Skeletal muscle tissue (tissue), 4 donors: Measurements from ENCODE around the gene GAS7. TPM values are rescaled to one million over a fixed set of nuclear protein-coding genes. Genes with fewer than 3 reads are reported as not detected.

ENCODE experiments used
- H3K27ac ChIP-seq: one replicate; pipeline ENCODE4 v1.7.0; 2013; ENCODE audit warnings: mild to moderate bottlenecking, low read depth, low read length, inconsistent platforms
- H3K27me3 ChIP-seq, 3 donors: one replicate each; pipeline ENCODE4 v1.7.0; 2013; ENCODE audit warnings: low read length in 3 of 3; ENCODE audit not compliant: control insufficient read depth in 3 of 3, insufficient read depth in 3 of 3
- H3K36me3 ChIP-seq, 3 donors: one replicate each; pipeline ENCODE4 v1.7.0; 2013; ENCODE audit warnings: low read length in 3 of 3; ENCODE audit not compliant: control insufficient read depth in 3 of 3, insufficient read depth in 3 of 3
- H3K4me1 ChIP-seq, 3 donors: one replicate each; pipeline ENCODE4 v1.7.0; 2013; ENCODE audit warnings: low read length in 3 of 3, mild to moderate bottlenecking in 3 of 3; ENCODE audit not compliant: control insufficient read depth in 3 of 3, insufficient read depth in 3 of 3
- H3K4me3 ChIP-seq, 3 donors: one replicate each; pipeline ENCODE4 v1.7.0; 2013; ENCODE audit warnings: low read length in 3 of 3
- H3K9ac ChIP-seq, 3 donors: one replicate each; pipeline ENCODE4 v1.7.0; 2013; ENCODE audit warnings: low read length in 3 of 3, mild to moderate bottlenecking in 3 of 3, moderate library complexity in 2 of 3, low read depth in 1 of 3
- H3K9me3 ChIP-seq, 3 donors: one replicate each; pipeline ENCODE4 v1.7.0; 2013; ENCODE audit warnings: low read length in 3 of 3; ENCODE audit not compliant: control insufficient read depth in 3 of 3
- total RNA-seq: library from RNA; depleted of rRNA; stranded (reverse); fragments of >200 nt; gene quantifications from one replicate; pipeline ENCODE4 v1.2.3, GENCODE V29; 2014
- donor health status: Osteomylitis.

The GAS7 gene
- total RNA-seq, 1 donor from 2014 or later, result 58.5 TPM

- peaks cover 0 to 2% (median 0%) of the 10 kb centered on the region in 3 donors for H3K9me3 ChIP-seq
- no peaks in the 10 kb centered on the region for H3K4me1 ChIP-seq
- no peak overlapping the region for H3K9ac ChIP-seq
- no peaks in the 10 kb centered on the region for H3K36me3 ChIP-seq
- H3K27me3 ChIP-seq, result no peaks in the 10 kb centered on the region
- H3K27ac ChIP-seq, result no peak overlapping the region
- H3K4me3 ChIP-seq, result no peak overlapping the region
These were observed 51.4 kb downstream of the GAS7 start for GRCh38 chr17:10147040-10147439.

GRCh38 chr17:10144982-10145381 is 53.4 kb downstream of the GAS7 start:
- no peaks in the 10 kb centered on the region for H3K9me3 ChIP-seq
- H3K4me1 ChIP-seq, result no peaks in the 10 kb centered on the region
- no peak overlapping the region for H3K27ac ChIP-seq
- H3K27me3 ChIP-seq, result no peaks in the 10 kb centered on the region
- H3K9ac ChIP-seq, result no peak overlapping the region
- H3K36me3 ChIP-seq, result no peaks in the 10 kb centered on the region
- H3K4me3 ChIP-seq, result no peak overlapping the region

- Histone ChIP-seq H3K4me1 (no peaks in the 10 kb centered on the region), H3K36me3 (no peaks in the 10 kb centered on the region), H3K9ac (no peak overlapping the region), H3K9me3 (no peaks in the 10 kb centered on the region), H3K27ac (no peak overlapping the region), H3K4me3 (no peak overlapping the region), H3K27me3 (no peaks in the 10 kb centered on the region)
These were observed 54.0 kb downstream of the GAS7 start for GRCh38 chr17:10144456-10144855.

GRCh38 chr17:10141436-10141835 is 57.0 kb downstream of the GAS7 start:
- H3K36me3 ChIP-seq, result no peaks in the 10 kb centered on the region
- H3K9me3 ChIP-seq, result no peaks in the 10 kb centered on the region
- no peak overlapping the region for H3K27ac ChIP-seq
- no peak overlapping the region for H3K4me3 ChIP-seq
- peaks cover 0 to 1% (median under 1%) of the 10 kb centered on the region in 3 donors for H3K4me1 ChIP-seq
- no peak overlapping the region for H3K9ac ChIP-seq
- no peaks in the 10 kb centered on the region for H3K27me3 ChIP-seq

GRCh38 chr17:10139577-10139976 is 58.8 kb downstream of the GAS7 start:
- no peaks in the 10 kb centered on the region for H3K36me3 ChIP-seq
- H3K4me1 ChIP-seq, result peaks cover 0 to 10% (median 3%) of the 10 kb centered on the region in 3 donors
- H3K9me3 ChIP-seq, result no peaks in the 10 kb centered on the region
- H3K4me3 ChIP-seq, result no peak overlapping the region
- no peak overlapping the region for H3K9ac ChIP-seq
- H3K27me3 ChIP-seq, result peaks cover 0 to 4% (median 0%) of the 10 kb centered on the region in 3 donors
- H3K27ac ChIP-seq, result no peak overlapping the region

- Histone ChIP-seq H3K9me3 (no peaks in the 10 kb centered on the region), H3K4me1 (peaks cover 0 to 10% (median 3%) of the 10 kb centered on the region in 3 donors), H3K27ac (peak overlapping the region; percentile 64), H3K27me3 (peaks cover 0 to 4% (median 0%) of the 10 kb centered on the region in 3 donors), H3K9ac (no peak overlapping the region), H3K4me3 (no peak overlapping the region), H3K36me3 (no peaks in the 10 kb centered on the region)
These were observed 62.0 kb downstream of the GAS7 start for GRCh38 chr17:10136258-10136981.

GRCh38 chr17:10135539-10136257 is 62.7 kb downstream of the GAS7 start:
- Histone ChIP-seq H3K9ac (no peak overlapping the region), H3K36me3 (no peaks in the 10 kb centered on the region), H3K9me3 (no peaks in the 10 kb centered on the region), H3K4me1 (peaks cover 0 to 10% (median 3%) of the 10 kb centered on the region in 3 donors), H3K27ac (peak overlapping the region; percentile 64), H3K4me3 (no peak overlapping the region), H3K27me3 (peaks cover 0 to 4% (median 0%) of the 10 kb centered on the region in 3 donors)

GRCh38 chr17:10130677-10131076 is 67.7 kb downstream of the GAS7 start:
- H3K4me3 ChIP-seq, result no peak overlapping the region
- H3K36me3 ChIP-seq, result no peaks in the 10 kb centered on the region
- peaks cover 10 to 17% (median 12%) of the 10 kb centered on the region in 3 donors for H3K4me1 ChIP-seq
- H3K9ac ChIP-seq, result no peak overlapping the region
- H3K9me3 ChIP-seq, result no peaks in the 10 kb centered on the region
- peaks cover 4 to 12% (median 6%) of the 10 kb centered on the region in 3 donors for H3K27me3 ChIP-seq
- no peak overlapping the region for H3K27ac ChIP-seq

GRCh38 chr17:10130263-10130662 is 68.1 kb downstream of the GAS7 start:
- Histone ChIP-seq H3K4me3 (no peak overlapping the region), H3K27me3 (peaks cover 4 to 9% (median 6%) of the 10 kb centered on the region in 3 donors), H3K36me3 (no peaks in the 10 kb centered on the region), H3K9ac (no peak overlapping the region), H3K4me1 (peaks cover 10 to 15% (median 12%) of the 10 kb centered on the region in 3 donors), H3K27ac (no peak overlapping the region), H3K9me3 (no peaks in the 10 kb centered on the region)

GRCh38 chr17:10127819-10128425 is 70.5 kb downstream of the GAS7 start:
- H3K9ac ChIP-seq, result no peak overlapping the region
- H3K9me3 ChIP-seq, result no peaks in the 10 kb centered on the region
- no peak overlapping the region for H3K4me3 ChIP-seq
- H3K4me1 ChIP-seq, result peaks cover 10 to 19% (median 12%) of the 10 kb centered on the region in 3 donors
- H3K27me3 ChIP-seq, result peaks cover 4 to 13% (median 6%) of the 10 kb centered on the region in 3 donors
- no peaks in the 10 kb centered on the region for H3K36me3 ChIP-seq
- H3K27ac ChIP-seq, result peak overlapping the region; percentile 74
